Ectodermal cell (in vitro differentiated cells): ENCODE data around the gene PDE2A.

Source experiments
- H3K27ac ChIP-seq: 2 replicates; pipeline ENCODE4 v1.7.0; 2013; ENCODE audit warnings: mild to moderate bottlenecking, low read depth, low read length; ENCODE audit not compliant: insufficient read depth, poor library complexity, severe bottlenecking
- H3K27me3 ChIP-seq: 2 replicates; pipeline ENCODE4 v1.7.0; 2013; ENCODE audit warnings: mild to moderate bottlenecking, low read length; ENCODE audit not compliant: insufficient read depth, control insufficient read depth, poor library complexity, severe bottlenecking
- H3K36me3 ChIP-seq: one replicate; pipeline ENCODE4 v1.7.0; 2013; ENCODE audit warnings: low read length; ENCODE audit not compliant: control insufficient read depth, insufficient read depth
- H3K4me1 ChIP-seq: one replicate; pipeline ENCODE4 v1.7.0; 2013; ENCODE audit warnings: low read length; ENCODE audit not compliant: control insufficient read depth, insufficient read depth
- H3K4me3 ChIP-seq: 2 replicates; pipeline ENCODE4 v1.7.0; 2013; ENCODE audit warnings: low read depth, low read length, control low read depth; ENCODE audit not compliant: insufficient read depth
- H3K9me3 ChIP-seq: 2 replicates; pipeline ENCODE4 v1.7.0; 2013; ENCODE audit warnings: mild to moderate bottlenecking, low read length, moderate library complexity; ENCODE audit not compliant: control insufficient read depth
- WGBS, 2 experiments: methylation state at CpG; one replicate each; pipeline ENCODE4 v1.1.7; 2013; ENCODE audit warnings: missing lambda C conversion rate in 2 of 2; 5-methylcytosine and 5-hydroxymethylcytosine counted together

The PDE2A gene

DNA sequence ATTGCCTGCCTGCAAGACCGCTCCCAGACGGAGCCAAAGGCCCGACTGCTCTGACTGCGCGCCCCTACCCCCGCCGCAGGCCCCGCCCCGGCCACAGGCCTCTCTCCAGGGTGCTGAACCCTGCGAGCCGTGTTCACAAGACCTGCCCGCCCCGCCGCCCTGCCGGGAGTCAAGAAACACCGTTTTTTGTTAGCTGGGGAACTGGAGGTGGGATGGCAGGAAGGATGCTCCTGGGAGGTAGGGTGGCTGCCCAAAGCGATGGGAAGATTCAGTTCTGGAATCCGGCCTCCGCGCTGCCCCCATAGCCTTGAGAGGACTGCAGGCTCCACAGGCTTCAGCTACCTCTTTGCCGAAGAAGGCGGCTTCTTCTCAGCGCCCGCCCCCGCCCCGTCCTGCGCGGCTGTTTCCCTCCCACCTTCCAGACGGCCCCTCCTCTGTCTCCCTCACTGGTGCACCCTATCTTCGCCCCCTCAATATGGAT is 2.7 kb upstream of the PDE2A start:
- no peak overlapping the region for H3K27ac ChIP-seq
- H3K9me3 ChIP-seq: no peaks in the 10 kb centered on the region
- H3K27me3 ChIP-seq: peaks cover 62% of the 10 kb centered on the region
- H3K4me3 ChIP-seq: no peak overlapping the region
- no peaks in the 10 kb centered on the region for H3K36me3 ChIP-seq
- peaks cover 44% of the 10 kb centered on the region for H3K4me1 ChIP-seq
- 1 to 2% methylated on average over 30 of the region's 30 CpGs for WGBS, 2 experiments

GRCh38 chr11:72675221-72675620 is 999 bp upstream of the PDE2A start:
- Histone ChIP-seq H3K4me3 (no peak overlapping the region), H3K27ac (no peak overlapping the region), H3K36me3 (no peaks in the 10 kb centered on the region), H3K27me3 (peaks cover 62% of the 10 kb centered on the region), H3K9me3 (no peaks in the 10 kb centered on the region), H3K4me1 (peaks cover 32% of the 10 kb centered on the region)
- 39 to 42% methylated on average over 2 of the region's 2 CpGs for WGBS, 2 experiments

GRCh38 chr11:72673284-72673942 is 809 bp downstream of the PDE2A start:
- peaks cover 52% of the 10 kb centered on the region for H3K27me3 ChIP-seq
- H3K9me3 ChIP-seq: no peaks in the 10 kb centered on the region
- H3K36me3 ChIP-seq: no peaks in the 10 kb centered on the region
- H3K4me3 ChIP-seq: no peak overlapping the region
- H3K27ac ChIP-seq: no peak overlapping the region
- H3K4me1 ChIP-seq: peaks cover 39% of the 10 kb centered on the region
- 39 to 41% methylated on average over 12 of the region's 12 CpGs for WGBS, 2 experiments

- WGBS, 2 experiments: 72 to 80% methylated on average over 4 of the region's 4 CpGs
- H3K9me3 ChIP-seq: no peaks in the 10 kb centered on the region
- H3K27ac ChIP-seq: no peak overlapping the region
- H3K36me3 ChIP-seq: no peaks in the 10 kb centered on the region
- no peak overlapping the region for H3K4me3 ChIP-seq
- H3K4me1 ChIP-seq: peaks cover 39% of the 10 kb centered on the region
- H3K27me3 ChIP-seq: peaks cover 45% of the 10 kb centered on the region
These were observed 1.5 kb downstream of the PDE2A start for GRCh38 chr11:72672597-72673238.

- Histone ChIP-seq H3K4me1 (peaks cover 34% of the 10 kb centered on the region), H3K27ac (no peak overlapping the region), H3K36me3 (no peaks in the 10 kb centered on the region), H3K9me3 (no peaks in the 10 kb centered on the region), H3K27me3 (peaks cover 32% of the 10 kb centered on the region), H3K4me3 (no peak overlapping the region)
- WGBS, 2 experiments: 62 to 73% methylated on average over 7 to 8 of the region's 8 CpGs
These were observed 2.8 kb downstream of the PDE2A start for GRCh38 chr11:72671152-72672099.

DNA sequence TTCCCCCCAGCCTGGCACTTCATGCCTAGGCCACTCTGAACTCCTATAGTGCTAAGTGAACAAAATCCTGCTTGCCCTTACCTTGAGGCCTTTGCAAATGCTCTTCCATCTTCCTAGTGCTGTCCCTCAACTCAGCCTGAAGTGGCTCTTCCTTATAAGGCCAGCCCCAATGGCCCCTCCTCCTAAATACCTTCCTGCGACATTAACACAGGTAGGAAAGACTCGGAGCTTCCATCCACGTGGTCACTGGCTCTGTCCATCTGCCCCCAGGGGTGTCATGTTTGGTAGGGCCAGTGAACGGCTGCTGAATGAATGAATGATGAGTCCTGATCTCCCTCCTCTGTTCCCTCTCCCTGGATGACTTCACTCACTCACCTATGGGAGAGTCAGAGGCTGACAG is 4.2 kb downstream of the PDE2A start:
- peaks cover 18% of the 10 kb centered on the region for H3K27me3 ChIP-seq
- H3K9me3 ChIP-seq: no peaks in the 10 kb centered on the region
- 44 to 52% methylated on average over 4 of the region's 4 CpGs for WGBS, 2 experiments
- no peak overlapping the region for H3K27ac ChIP-seq
- H3K4me3 ChIP-seq: no peak overlapping the region
- H3K4me1 ChIP-seq: peaks cover 24% of the 10 kb centered on the region
- no peaks in the 10 kb centered on the region for H3K36me3 ChIP-seq

DNA sequence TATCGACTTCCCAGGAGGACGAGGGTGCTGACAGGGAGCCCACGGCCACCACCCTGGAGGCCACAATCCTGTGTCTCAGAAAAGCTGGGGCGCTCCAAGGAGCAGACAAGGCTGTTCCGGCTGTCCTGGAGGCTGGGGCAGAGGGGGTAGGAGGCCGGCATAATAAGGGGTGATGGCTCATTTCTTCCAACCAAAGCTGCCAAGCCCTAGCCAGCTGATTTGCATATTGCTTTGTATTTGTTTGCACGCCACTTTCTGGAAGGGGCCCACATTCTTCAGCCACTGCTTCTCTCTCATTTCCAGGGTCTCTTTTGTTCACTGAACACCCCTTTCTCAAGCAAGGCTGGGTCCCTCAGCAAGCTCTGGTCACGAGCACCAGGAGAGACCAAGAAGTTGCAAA is 4.7 kb downstream of the PDE2A start:
- H3K27me3 ChIP-seq: peaks cover 13% of the 10 kb centered on the region
- no peaks in the 10 kb centered on the region for H3K9me3 ChIP-seq
- H3K36me3 ChIP-seq: no peaks in the 10 kb centered on the region
- H3K4me3 ChIP-seq: no peak overlapping the region
- no peak overlapping the region for H3K27ac ChIP-seq
- 82 to 88% methylated on average over 8 of the region's 8 CpGs for WGBS, 2 experiments
- H3K4me1 ChIP-seq: peaks cover 19% of the 10 kb centered on the region

- Histone ChIP-seq H3K27me3 (peaks cover 6% of the 10 kb centered on the region), H3K27ac (no peak overlapping the region), H3K9me3 (no peaks in the 10 kb centered on the region), H3K4me3 (no peak overlapping the region), H3K36me3 (no peaks in the 10 kb centered on the region), H3K4me1 (peaks cover 11% of the 10 kb centered on the region)
- 62 to 65% methylated on average over 7 of the region's 7 CpGs for WGBS, 2 experiments
These were observed 5.4 kb downstream of the PDE2A start for GRCh38 chr11:72668629-72669347.

DNA sequence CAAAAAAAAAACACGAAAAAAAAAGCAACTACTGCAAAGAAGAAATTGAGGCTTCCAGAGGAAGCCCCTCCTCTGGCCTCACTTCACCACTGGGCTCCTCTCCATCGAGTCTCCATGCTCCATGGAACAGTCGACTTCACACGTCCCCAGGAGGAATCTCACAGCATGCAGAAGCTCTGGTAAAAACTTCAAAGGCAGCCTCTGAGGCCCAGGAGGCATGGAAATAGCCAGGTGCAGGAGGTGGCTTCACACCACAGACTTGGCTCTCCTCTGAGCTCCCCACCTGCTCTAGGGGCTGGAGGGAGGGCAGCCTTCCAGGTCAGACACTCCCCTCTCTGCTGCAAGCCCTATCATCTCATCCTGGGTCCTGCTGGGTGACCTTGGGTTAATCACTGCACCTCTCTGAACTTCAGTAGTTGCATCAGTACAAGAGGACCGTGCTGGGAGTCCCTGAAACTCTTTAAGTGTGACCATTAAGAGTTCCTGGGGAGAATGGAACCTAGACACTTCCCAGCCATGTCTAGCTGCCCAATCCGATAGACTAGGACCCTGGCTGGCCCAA is 8.2 kb downstream of the PDE2A start:
- H3K9me3 ChIP-seq: no peaks in the 10 kb centered on the region
- H3K4me1 ChIP-seq: peaks cover 10% of the 10 kb centered on the region
- H3K4me3 ChIP-seq: no peak overlapping the region
- WGBS, 2 experiments: 61 to 68% methylated on average over 6 of the region's 6 CpGs
- H3K27ac ChIP-seq: no peak overlapping the region
- H3K27me3 ChIP-seq: no peaks in the 10 kb centered on the region
- no peaks in the 10 kb centered on the region for H3K36me3 ChIP-seq
